ENCODE results near the gene MRGPRX2. TPM values are rescaled to one million over a fixed set of nuclear protein-coding genes. Genes with fewer than 3 reads are reported as not detected.

MRGPRX2 gene
- polyA plus RNA-seq, 1 donor from 2014 or later = not detected

GRCh38 chr11:19040051-19040450 is 20.5 kb downstream of the MRGPRX2 start:
- Histone ChIP-seq H2AFZ (ENCODE audit: low read depth, low read length) (no peak overlapping the region), H3K27ac (ENCODE audit: low read length) (no peak overlapping the region), H3K4me2 (ENCODE audit: low read length) (no peak overlapping the region), H3K9ac (ENCODE audit: low read length) (no peak overlapping the region), H3K36me3 (ENCODE audit: insufficient read depth, low read length) (no peaks in the 10 kb centered on the region), H3F3A (ENCODE audit: insufficient read depth, low read length, poor library complexity, severe bottlenecking) (no peaks in the 10 kb centered on the region), H3K4me3 (ENCODE audit: low read length) (no peak overlapping the region), H3K79me2 (replicated peaks; ENCODE audit: insufficient read depth, low read length) (no peaks in the 10 kb centered on the region), H3K27me3 (ENCODE audit: insufficient read depth, low read depth, low read length) (no peaks in the 10 kb centered on the region), H3K9me2 (ENCODE audit: insufficient read depth, low read length) (no peaks in the 10 kb centered on the region), H4K20me1 (ENCODE audit: insufficient read depth) (no peaks in the 10 kb centered on the region), H3K9me3 (ENCODE audit: low read length) (peaks cover 3% of the 10 kb centered on the region)
- TF ChIP-seq SMC3 (conservative IDR thresholded peaks at IDR 0.05; ENCODE audit: poor library complexity) (no peak), RAD21 (conservative IDR thresholded peaks at IDR 0.05) (no peak), REST (IDR thresholded peaks at IDR 0.05; ENCODE audit: borderline replicate concordance) (no peak), CTCF (IDR thresholded peaks at IDR 0.05; ENCODE audit: poor library complexity, severe bottlenecking) (no peak), EZH2 (IDR thresholded peaks at IDR 0.05; ENCODE audit: borderline replicate concordance, insufficient read depth, low read length, poor library complexity, severe bottlenecking) (no peak), TAF1 (IDR thresholded peaks at IDR 0.05; ENCODE audit: low read depth) (no peak), POLR2AphosphoS5 (IDR thresholded peaks at IDR 0.05) (no peak), MXI1 (conservative IDR thresholded peaks at IDR 0.05; ENCODE audit: poor library complexity, severe bottlenecking) (no peak), EP300 (conservative IDR thresholded peaks at IDR 0.05; ENCODE audit: poor library complexity, severe bottlenecking) (no peak)

- no peaks in the 10 kb centered on the region for H3K79me2 ChIP-seq (replicated peaks; ENCODE audit: insufficient read depth, low read length)
- H3K27me3 ChIP-seq (ENCODE audit: insufficient read depth, low read depth, low read length) = no peaks in the 10 kb centered on the region
- H3K27ac ChIP-seq (ENCODE audit: low read length) = no peak overlapping the region
- H3K9ac ChIP-seq (ENCODE audit: low read length) = no peak overlapping the region
- TF ChIP-seq TAF1 (IDR thresholded peaks at IDR 0.05; ENCODE audit: low read depth) = no peak
- TF ChIP-seq EP300 (conservative IDR thresholded peaks at IDR 0.05; ENCODE audit: poor library complexity, severe bottlenecking) = no peak
- TF ChIP-seq SMC3 (conservative IDR thresholded peaks at IDR 0.05; ENCODE audit: poor library complexity) = no peak
- no peaks in the 10 kb centered on the region for H4K20me1 ChIP-seq (ENCODE audit: insufficient read depth)
- H3K36me3 ChIP-seq (ENCODE audit: insufficient read depth, low read length) = no peaks in the 10 kb centered on the region
- H3F3A ChIP-seq (ENCODE audit: insufficient read depth, low read length, poor library complexity, severe bottlenecking) = no peaks in the 10 kb centered on the region
- H3K9me2 ChIP-seq (ENCODE audit: insufficient read depth, low read length) = no peaks in the 10 kb centered on the region
- no peak overlapping the region for H3K4me2 ChIP-seq (ENCODE audit: low read length)
- H3K4me3 ChIP-seq (ENCODE audit: low read length) = no peak overlapping the region
- no peak overlapping the region for H2AFZ ChIP-seq (ENCODE audit: low read depth, low read length)
- peaks cover 3% of the 10 kb centered on the region for H3K9me3 ChIP-seq (ENCODE audit: low read length)
Observed at GRCh38 chr11:19039409-19039808, 21.1 kb downstream of the MRGPRX2 start.

GRCh38 chr11:19032990-19033389 is 27.5 kb downstream of the MRGPRX2 start:
- H3K9ac ChIP-seq (ENCODE audit: low read length) = no peak overlapping the region
- no peak overlapping the region for H3K4me3 ChIP-seq (ENCODE audit: low read length)
- H3K27ac ChIP-seq (ENCODE audit: low read length) = no peak overlapping the region
- no peak overlapping the region for H3K4me2 ChIP-seq (ENCODE audit: low read length)
- no peaks in the 10 kb centered on the region for H3K36me3 ChIP-seq (ENCODE audit: insufficient read depth, low read length)
- peaks cover 3% of the 10 kb centered on the region for H3K9me3 ChIP-seq (ENCODE audit: low read length)
- H3K79me2 ChIP-seq (replicated peaks; ENCODE audit: insufficient read depth, low read length) = no peaks in the 10 kb centered on the region
- H3K9me2 ChIP-seq (ENCODE audit: insufficient read depth, low read length) = no peaks in the 10 kb centered on the region
- no peaks in the 10 kb centered on the region for H3K27me3 ChIP-seq (ENCODE audit: insufficient read depth, low read depth, low read length)
- no peaks in the 10 kb centered on the region for H3F3A ChIP-seq (ENCODE audit: insufficient read depth, low read length, poor library complexity, severe bottlenecking)
- no peaks in the 10 kb centered on the region for H4K20me1 ChIP-seq (ENCODE audit: insufficient read depth)
- H2AFZ ChIP-seq (ENCODE audit: low read depth, low read length) = no peak overlapping the region
- TF ChIP-seq REST (IDR thresholded peaks at IDR 0.05; ENCODE audit: borderline replicate concordance) (no peak), EP300 (conservative IDR thresholded peaks at IDR 0.05; ENCODE audit: poor library complexity, severe bottlenecking) (no peak), MXI1 (conservative IDR thresholded peaks at IDR 0.05; ENCODE audit: poor library complexity, severe bottlenecking) (no peak), CTCF (IDR thresholded peaks at IDR 0.05; ENCODE audit: poor library complexity, severe bottlenecking) (no peak), RAD21 (conservative IDR thresholded peaks at IDR 0.05) (no peak), POLR2AphosphoS5 (IDR thresholded peaks at IDR 0.05) (no peak), TAF1 (IDR thresholded peaks at IDR 0.05; ENCODE audit: low read depth) (no peak), SMC3 (conservative IDR thresholded peaks at IDR 0.05; ENCODE audit: poor library complexity) (no peak), EZH2 (IDR thresholded peaks at IDR 0.05; ENCODE audit: borderline replicate concordance, insufficient read depth, low read length, poor library complexity, severe bottlenecking) (no peak)

Measured in neural cell (in vitro differentiated cells).